MM.1S (cell line): Measurements from ENCODE around the gene PAOX.

Source experiments
- CTCF ChIP-seq: fragments of 300-600 bp; sonication (generic); IDR thresholded peaks from 2 replicates; pipeline ENCODE4 v1.5.1; 2016; ENCODE audit warnings: antibody characterized with exemption, low read length, mixed read lengths
- EZH2 ChIP-seq: fragments of 300-600 bp; sonication (generic); optimal IDR thresholded peaks from 2 replicates; pipeline ENCODE3; 2017; ENCODE audit warnings: low read depth, mild to moderate bottlenecking, antibody characterized with exemption, low read length, mixed read lengths

GRCh38 chr10:133339708-133340380, 39.2 kb upstream of the PAOX start:
- TF ChIP-seq CTCF (no peak), EZH2 (no peak)
